Right ventricle myocardium inferior (tissue), 1 donor: ENCODE results near the gene RTN4R. TPM values are rescaled to one million over a fixed set of nuclear protein-coding genes. Genes with fewer than 3 reads are reported as not detected.

Source experiments
- ATAC-seq: fragments of 200-7000 bp; cut with Tn5 transposase; one replicate; pipeline ENCODE4 v1.9.1; 2020; ENCODE audit warnings: mild to moderate bottlenecking, moderate library complexity
- DNase-seq: peaks from one replicate; pipeline ENCODE4 v3.0.0; 2021; ENCODE audit errors: missing footprints
- intact Hi-C: fragments of 100-400 bp; cut with DNase I; formaldehyde crosslinking; loops from one replicate; pipeline ENCODE4 v1.11.0; 2022
- microRNA-seq: library from miRNA; unstranded; fragments of <30 nt; microRNA quantifications from one replicate; pipeline ENCODE4 v1.2.0, GENCODE V29; 2020
- total RNA-seq: library from RNA; stranded (reverse); fragmentation: NEBNext Ultra II Directional; extraction: Animal tissue kit (Norgen Biotek cat#: 25700); gene quantifications from one replicate; pipeline ENCODE4 v1.2.1, GENCODE V29; 2021
- donor health status: DM: no; HTN: yes; CAD: no; lungs with severe emphysema.

RTN4R gene
- total RNA-seq, 1 donor from 2014 or later: 1.2 TPM

- intact Hi-C loops: no loop called here
- ATAC-seq: peak; percentile 29
Measured at GRCh38 chr22:20203142-20203551, 65.0 kb downstream of the RTN4R start.

GRCh38 chr22:20201837-20202392 lies 66.2 kb downstream of the RTN4R start:
- no peak for DNase-seq
- intact Hi-C loops: no loop called here
- ATAC-seq: no peak

More at GRCh38 chr22:20203142-20203551, 65.0 kb downstream of the RTN4R start:
- no peak for DNase-seq

GRCh38 chr22:20199906-20200305 lies 68.2 kb downstream of the RTN4R start:
- DNase-seq (no peak), ATAC-seq (no peak)
- intact Hi-C loops: no loop called here

GRCh38 chr22:20199413-20199842 lies 68.7 kb downstream of the RTN4R start:
- intact Hi-C loops: no loop called here
- no peak for DNase-seq
- ATAC-seq: no peak

- intact Hi-C loops: no loop called here
- ATAC-seq (no peak), DNase-seq (no peak)
Measured at GRCh38 chr22:20198557-20199319, 69.4 kb downstream of the RTN4R start.

- DNase-seq: no peak
- intact Hi-C loops: no loop called here
- no peak for ATAC-seq
Measured at GRCh38 chr22:20197407-20198030, 70.6 kb downstream of the RTN4R start.

- ATAC-seq (no peak), DNase-seq (no peak)
- intact Hi-C loops: no loop called here
Measured at GRCh38 chr22:20196094-20196842, 71.8 kb downstream of the RTN4R start.

GRCh38 chr22:20194681-20195593 lies 73.2 kb downstream of the RTN4R start:
- intact Hi-C loops: no loop called here
- no peak for ATAC-seq
- no peak for DNase-seq

GRCh38 chr22:20193761-20194494 lies 74.2 kb downstream of the RTN4R start:
- no peak for ATAC-seq
- intact Hi-C loops: no loop called here
- DNase-seq: no peak

- intact Hi-C loops: no loop called here
- ATAC-seq: no peak
- DNase-seq: no peak
Measured at GRCh38 chr22:20192972-20193760, 75.0 kb downstream of the RTN4R start.

- no peak for ATAC-seq
- DNase-seq: no peak
- intact Hi-C loops: no loop called here
Measured at GRCh38 chr22:20192293-20192971, 75.7 kb downstream of the RTN4R start.

- no peak for DNase-seq
Measured at GRCh38 chr22:20191803-20192202, 76.3 kb downstream of the RTN4R start.

More at GRCh38 chr22:20191803-20192202, 76.3 kb downstream of the RTN4R start:
- intact Hi-C loops: no loop called here
- no peak for ATAC-seq

Small RNA genes lying within 50 kb of the gene (microRNA-seq; reads per million reads assigned to microRNA genes)
- not detected for gene MIR1286

Other genes with a start within 250 kb of the RTN4R start
- 54.6 TPM for gene TANGO2, start 247.2 kb downstream of the RTN4R start, total RNA-seq
- 18.0 TPM for gene DGCR8, start 188.1 kb downstream of the RTN4R start, total RNA-seq
- gene RANBP1, start 152.2 kb downstream of the RTN4R start, total RNA-seq: 42.7 TPM
- gene TRMT2A, start 151.1 kb downstream of the RTN4R start, total RNA-seq: 24.5 TPM
- gene ZDHHC8, start 136.5 kb downstream of the RTN4R start, total RNA-seq: 44.4 TPM
- gene CCDC188, start 117.3 kb downstream of the RTN4R start, total RNA-seq: 0.32 TPM
- gene DGCR6L, start 51.7 kb upstream of the RTN4R start, total RNA-seq: 44.2 TPM
- 6.3 TPM for gene ZNF74, start 125.8 kb upstream of the RTN4R start, total RNA-seq
- 3.0 TPM for gene SCARF2, start 169.5 kb upstream of the RTN4R start, total RNA-seq
- gene KLHL22, start 227.5 kb upstream of the RTN4R start, total RNA-seq: 12.4 TPM
- gene MED15, start 239.3 kb upstream of the RTN4R start, total RNA-seq: 38.1 TPM